Islet of Langerhans (tissue), 1 donor: ENCODE data around the gene C1QB.

Experiments used
- FAIRE-seq: peaks from one replicate; lab custom pipeline; 2011; peaks lifted over from hg19 to GRCh38; lab: Jason Lieb, UNC

Gene C1QB

GRCh38 chr1:22635436-22635835, 17.6 kb upstream of the C1QB start:
- FAIRE-seq = no peak

GRCh38 chr1:22636353-22636752, 16.7 kb upstream of the C1QB start, which contains the start of gene C1QA:
Gene C1QA (plus strand): TSS chr1:22636628. CDS start chr1:22637617, 989 bp downstream.
- FAIRE-seq = no peak

GRCh38 chr1:22636927-22637326, 16.1 kb upstream of the C1QB start:
- no peak for FAIRE-seq

GRCh38 chr1:22637907-22638445, 15.1 kb upstream of the C1QB start:
- FAIRE-seq = no peak

GRCh38 chr1:22638476-22639234, 14.4 kb upstream of the C1QB start:
- no peak for FAIRE-seq

- FAIRE-seq = no peak
Observed at GRCh38 chr1:22639286-22639685, 13.8 kb upstream of the C1QB start.

GRCh38 chr1:22641247-22641646, 11.8 kb upstream of the C1QB start:
- FAIRE-seq = no peak

GRCh38 chr1:22641906-22642636, 11.0 kb upstream of the C1QB start:
- FAIRE-seq = no peak

- no peak for FAIRE-seq
Observed at GRCh38 chr1:22643381-22643780, 9.7 kb upstream of the C1QB start, which contains the start of gene C1QC. Gene C1QC (plus strand): TSS chr1:22643633. CDS start chr1:22644024, 391 bp downstream.

GRCh38 chr1:22643928-22644327, 9.1 kb upstream of the C1QB start:
- no peak for FAIRE-seq

- FAIRE-seq = no peak
Observed at GRCh38 chr1:22645931-22646330, 7.1 kb upstream of the C1QB start.

GRCh38 chr1:22646384-22646783, 6.7 kb upstream of the C1QB start:
- no peak for FAIRE-seq

- FAIRE-seq = no peak
Observed at GRCh38 chr1:22650089-22650693, 2.8 kb upstream of the C1QB start.

- no peak for FAIRE-seq
Observed at GRCh38 chr1:22651941-22652856, 837 bp upstream of the C1QB start.

GRCh38 chr1:22654692-22655091, 1.7 kb downstream of the C1QB start:
- no peak for FAIRE-seq

GRCh38 chr1:22658385-22659163, 5.5 kb downstream of the C1QB start:
- FAIRE-seq = no peak

- no peak for FAIRE-seq
Observed at GRCh38 chr1:22660716-22661241, 7.7 kb downstream of the C1QB start.

- no peak for FAIRE-seq
Observed at GRCh38 chr1:22661880-22662279, 8.8 kb downstream of the C1QB start.

- FAIRE-seq = no peak
Observed at GRCh38 chr1:22662318-22662717, 9.3 kb downstream of the C1QB start.

GRCh38 chr1:22662986-22663408, 10.0 kb downstream of the C1QB start:
- no peak for FAIRE-seq

- no peak for FAIRE-seq
Observed at GRCh38 chr1:22665752-22666151, 12.7 kb downstream of the C1QB start.
